A549 (cell line): ENCODE data around the gene NUB1.

Experiments
- CTCF ChIP-seq: fragments of >200 bp; sonication (Bioruptor Twin); formaldehyde crosslinking; IDR thresholded peaks from 3 replicates; pipeline ENCODE4 v1.5.1; 2016
- EHMT2 ChIP-seq: fragments of 200-600 bp; sonication (generic); IDR thresholded peaks from 2 replicates; pipeline ENCODE4 v1.6.1; 2016; ENCODE audit warnings: antibody characterized with exemption, low read depth, mild to moderate bottlenecking, moderate library complexity
- ESRRA ChIP-seq: fragments of 150-350 bp; IDR thresholded peaks from 2 replicates; pipeline ENCODE4 v1.6.1; 2014; ENCODE audit warnings: mild to moderate bottlenecking, low read length, borderline replicate concordance
- ZNF302 ChIP-seq: fragments of 250-450 bp; sonication (Bioruptor Pico); IDR thresholded peaks from 2 replicates; pipeline ENCODE4 v1.9.0; 2021; ENCODE audit warnings: inconsistent platforms, mild to moderate bottlenecking, moderate library complexity

- TF ChIP-seq EHMT2: no peak
- TF ChIP-seq ZNF302 (CRISPR knock-in tag): no peak
- TF ChIP-seq CTCF: no peak
- TF ChIP-seq ESRRA: no peak
These were observed 65.4 kb downstream of the NUB1 start for GRCh38 chr7:151406886-151407583.
